Spinal cord (tissue), 10 donors: ENCODE results near the gene ARHGAP25. TPM values are rescaled to one million over a fixed set of nuclear protein-coding genes. Genes with fewer than 3 reads are reported as not detected.
A peak's percentile ranks its signal among the peaks of the same experiment; 100 is the strongest.

Source experiments
- DNase-seq, 6 donors: peaks; one replicate each; pipeline versions ENCODE4 v3.0.0 to v3.0.0-alpha.2; 2013 to 2015; ENCODE audit warnings: low spot score in 6 of 6, low read depth in 4 of 6
- H3K27ac ChIP-seq: one replicate; pipeline ENCODE4 v1.5.1; 2013; ENCODE audit warnings: low read depth, low read length, control low read depth
- H3K27me3 ChIP-seq: one replicate; pipeline ENCODE4 v1.6.1; 2013; ENCODE audit warnings: low read length; ENCODE audit not compliant: control insufficient read depth, insufficient read depth
- H3K36me3 ChIP-seq: one replicate; pipeline ENCODE4 v1.6.1; 2013; ENCODE audit warnings: low read length; ENCODE audit not compliant: control insufficient read depth, insufficient read depth
- H3K4me1 ChIP-seq: one replicate; pipeline ENCODE4 v1.6.1; 2013; ENCODE audit warnings: low read length; ENCODE audit not compliant: control insufficient read depth, insufficient read depth
- H3K4me3 ChIP-seq: one replicate; pipeline ENCODE4 v1.5.1; 2013; ENCODE audit warnings: low read depth, low read length, control low read depth
- H3K9me3 ChIP-seq: one replicate; pipeline ENCODE4 v1.6.1; 2013; ENCODE audit warnings: low read length; ENCODE audit not compliant: control insufficient read depth, insufficient read depth
- WGBS: methylation state at CpG from one replicate; pipeline ENCODE4 v1.1.5; 2013; ENCODE audit warnings: missing lambda C conversion rate; ENCODE audit not compliant: insufficient coverage; 5-methylcytosine and 5-hydroxymethylcytosine counted together
- polyA plus RNA-seq, 2 donors: library from polyadenylated mRNA; unstranded; fragments of 120-200 nt; gene quantifications; one replicate each; pipeline ENCODE4 v1.2.1, GENCODE V29; 2013; ENCODE audit not compliant: insufficient read length in 2 of 2
- total RNA-seq, 2 donors: library from RNA; depleted of rRNA in 1 of 2; stranded (reverse); fragments of 120-200 nt in 1 of 2; fragments of >200 nt in 1 of 2; gene quantifications; one replicate each; pipeline versions ENCODE4 v1.2.3 to v1.2.4, GENCODE V29; 2013 to 2014
- donor health status: healthy.

The ARHGAP25 gene
- total and polyA plus RNA-seq, 4 donors = 3.9 to 7.2 (median 5.4) TPM

DNA sequence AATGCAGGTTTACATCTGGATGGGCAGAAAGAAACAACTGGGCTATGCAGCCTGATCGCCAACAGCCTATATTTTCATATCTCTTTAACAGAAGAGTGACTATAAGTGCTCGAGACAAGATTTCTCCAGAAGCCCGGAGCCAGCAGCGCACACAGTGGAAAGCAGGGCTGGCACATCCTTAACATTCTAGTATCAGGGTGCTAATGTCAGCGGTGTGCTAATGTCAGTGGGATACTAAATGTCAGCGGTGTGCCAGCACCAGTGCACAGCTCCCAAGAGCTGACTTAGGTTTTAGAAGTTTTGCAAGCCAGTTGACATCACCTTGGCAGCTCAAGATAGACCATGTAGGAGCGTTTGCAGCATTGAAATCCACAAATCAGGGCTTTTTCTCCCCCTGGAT, 128.3 kb downstream of the ARHGAP25 start:
- DNase-seq = peak in 1 of 6 donors; percentile 22
- H3K27ac ChIP-seq = no peak overlapping the region
- no peaks in the 10 kb centered on the region for H3K9me3 ChIP-seq
- 53% methylated on average over 4 of the region's 7 CpGs for WGBS
- H3K36me3 ChIP-seq = no peaks in the 10 kb centered on the region
- H3K4me1 ChIP-seq = peaks cover 6% of the 10 kb centered on the region
- no peak overlapping the region for H3K4me3 ChIP-seq
- no peaks in the 10 kb centered on the region for H3K27me3 ChIP-seq

DNA sequence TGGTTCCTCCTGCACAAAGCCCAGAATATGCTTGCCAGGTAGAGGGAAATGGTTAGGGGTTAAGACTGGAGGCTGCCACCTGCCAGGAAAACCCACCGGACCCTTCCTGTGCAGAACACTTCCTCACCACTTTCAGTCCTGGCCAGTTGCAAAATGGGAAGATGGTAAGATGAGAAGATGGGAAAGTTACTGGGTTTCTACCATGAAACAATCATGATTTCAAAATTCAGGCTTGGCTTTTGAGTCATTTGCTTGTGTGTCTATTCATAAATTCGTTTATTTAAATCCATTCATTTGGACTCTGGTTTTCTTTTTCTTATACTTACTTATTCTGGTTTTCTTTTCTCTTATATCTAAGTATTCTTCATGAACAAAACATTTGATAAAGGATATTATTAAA, 129.4 kb downstream of the ARHGAP25 start:
- no peak for DNase-seq
- no peaks in the 10 kb centered on the region for H3K36me3 ChIP-seq
- no CpG with 5 or more reads among the region's 2 CpGs for WGBS
- no peak overlapping the region for H3K4me3 ChIP-seq
- H3K27me3 ChIP-seq = no peaks in the 10 kb centered on the region
- no peak overlapping the region for H3K27ac ChIP-seq
- no peaks in the 10 kb centered on the region for H3K9me3 ChIP-seq
- peaks cover 6% of the 10 kb centered on the region for H3K4me1 ChIP-seq

DNA sequence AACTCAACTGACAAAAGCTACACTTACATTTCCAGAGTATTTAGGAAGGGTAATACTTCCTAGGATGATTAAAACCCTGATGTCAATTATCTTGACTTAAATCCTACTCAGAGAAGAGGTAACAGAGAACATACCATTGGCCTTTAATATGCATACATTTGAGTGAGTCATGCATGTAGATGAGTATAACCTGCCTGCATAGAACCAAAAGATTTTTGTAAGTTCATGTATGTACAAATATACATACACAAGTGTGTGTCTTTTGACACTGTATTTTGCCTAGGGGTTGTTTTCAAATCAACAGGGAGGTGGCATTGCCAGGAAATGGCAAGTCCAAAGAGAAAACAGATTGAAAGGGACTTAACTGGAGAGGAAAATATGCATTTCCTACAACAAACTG, 130.5 kb downstream of the ARHGAP25 start:
- DNase-seq = no peak
- Histone ChIP-seq H3K4me3 (no peak overlapping the region), H3K27me3 (no peaks in the 10 kb centered on the region), H3K27ac (no peak overlapping the region), H3K9me3 (no peaks in the 10 kb centered on the region), H3K4me1 (peaks cover 6% of the 10 kb centered on the region), H3K36me3 (no peaks in the 10 kb centered on the region)

DNA sequence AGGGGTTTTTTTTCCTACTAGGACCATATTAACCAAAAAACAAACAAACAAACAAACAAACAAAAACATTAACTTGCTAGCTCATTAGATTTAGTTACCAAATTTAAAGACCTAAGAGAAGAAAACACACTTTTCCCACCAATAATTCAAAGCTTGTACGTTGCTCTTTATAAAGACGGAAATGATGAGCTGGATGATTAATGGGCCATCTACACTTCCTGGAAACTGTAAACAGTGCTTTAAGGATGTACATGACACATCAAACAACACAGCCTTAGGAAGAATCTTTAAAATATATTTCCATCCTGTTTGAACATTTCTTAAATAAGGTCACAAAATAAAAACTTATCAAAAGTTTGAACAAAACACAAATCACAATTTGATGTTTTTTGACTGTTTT, 135.6 kb downstream of the ARHGAP25 start:
- Histone ChIP-seq H3K9me3 (no peaks in the 10 kb centered on the region), H3K27me3 (no peaks in the 10 kb centered on the region), H3K36me3 (no peaks in the 10 kb centered on the region), H3K27ac (no peak overlapping the region), H3K4me3 (no peak overlapping the region), H3K4me1 (no peaks in the 10 kb centered on the region)
- no CpG with 5 or more reads among the region's 2 CpGs for WGBS
- DNase-seq = no peak

DNA sequence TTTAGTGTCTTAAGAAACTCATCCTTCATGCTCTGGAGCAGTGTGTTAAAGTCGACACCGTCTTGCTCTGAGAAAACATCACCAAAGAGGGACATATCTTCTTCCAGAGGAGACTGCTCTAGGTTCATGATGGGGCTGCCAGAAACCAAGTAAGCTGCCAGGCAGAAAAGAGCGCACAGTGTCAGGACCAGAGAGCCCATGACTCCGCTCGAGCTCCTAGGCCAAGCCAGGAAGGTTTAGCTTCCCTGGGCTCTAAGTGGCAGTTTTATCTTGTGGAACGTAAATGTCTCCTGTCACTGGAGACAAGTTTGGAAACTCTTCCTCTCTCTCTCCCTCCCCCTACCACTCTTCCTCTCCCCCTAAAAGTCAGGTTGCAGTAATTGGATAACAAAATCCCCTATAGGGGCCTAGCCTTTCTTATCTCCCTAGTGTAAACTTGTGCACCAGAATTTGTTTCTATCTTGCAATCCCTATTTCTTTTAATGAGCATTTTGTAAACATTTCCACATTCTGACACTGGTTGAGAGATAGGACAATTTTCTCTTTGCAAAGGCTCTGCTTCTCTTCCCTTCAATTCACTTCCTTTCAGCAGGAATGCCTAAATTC, 136.7 kb downstream of the ARHGAP25 start, which contains the start of gene BMP10:
TSS of gene BMP10 (minus strand) at position 239 of the 606 bp plus-strand sequence. CDS start at position 200, 39 bp downstream.
- Histone ChIP-seq H3K27ac (no peak within 1 kb of the TSS), H3K9me3 (no peaks in the 10 kb centered on the region), H3K4me3 (no peak within 1 kb of the TSS), H3K27me3 (no peaks in the 10 kb centered on the region), H3K4me1 (no peaks in the 10 kb centered on the region), H3K36me3 (no peaks in the 10 kb centered on the region)
- no peak for DNase-seq
- WGBS = 92% methylated on average over 3 of the region's 6 CpGs

Other genes with a start within 250 kb of the ARHGAP25 start
- gene PROKR1, start 91.2 kb upstream of the ARHGAP25 start, total RNA-seq = 1 to 10 TPM; 2.2 to 5.8 TPM
- gene PROKR1, start 91.2 kb upstream of the ARHGAP25 start, polyA plus RNA-seq = 1 to 10 TPM; 4.8 to 5.0 TPM
- gene BMP10, start 136.6 kb downstream of the ARHGAP25 start, total RNA-seq = not detected
- not detected for gene BMP10, start 136.6 kb downstream of the ARHGAP25 start, polyA plus RNA-seq
- gene GKN2, start 218.1 kb downstream of the ARHGAP25 start, total RNA-seq = not detected
- gene GKN2, start 218.1 kb downstream of the ARHGAP25 start, polyA plus RNA-seq = not detected
- gene GKN1, start 239.8 kb downstream of the ARHGAP25 start, total RNA-seq = not detected
- gene GKN1, start 239.8 kb downstream of the ARHGAP25 start, polyA plus RNA-seq = not detected